ENCODE results near the gene ZCCHC8.

The ZCCHC8 gene

GRCh38 chr12:122518908-122519307, 18.2 kb upstream of the ZCCHC8 start:
- no CpG with 5 or more reads among the region's 1 CpG for WGBS
- Histone ChIP-seq H3K36me3 (ENCODE audit: control insufficient read depth in 1 of 2, insufficient read depth in 2 of 2, low read depth in 1 of 2, low read length in 2 of 2) (peaks cover 22 to 94% of the 10 kb centered on the region in 2 experiments), H2BK15ac (ENCODE audit: low read depth, poor library complexity, severe bottlenecking) (no peak overlapping the region), H3K79me1 (replicated peaks; ENCODE audit: low read length, poor library complexity, severe bottlenecking) (peaks cover 3% of the 10 kb centered on the region), H2BK5ac (ENCODE audit: low read depth, low read length, poor library complexity, severe bottlenecking) (no peak overlapping the region), H3K18ac (ENCODE audit: low read depth in 1 of 2, low read length in 2 of 2) (no peak overlapping the region), H3K27me3 (ENCODE audit: control insufficient read depth in 1 of 2, insufficient read depth in 1 of 2, low read length in 2 of 2) (no peaks in the 10 kb centered on the region), H2BK120ac (ENCODE audit: low read depth, low read length) (no peak overlapping the region), H4K91ac (ENCODE audit: low read length) (no peak overlapping the region), H3K27ac (ENCODE audit: low read length, poor library complexity, severe bottlenecking) (peak overlapping the region; percentile 28), H2AFZ (ENCODE audit: low read depth, low read length) (no peak overlapping the region), H4K8ac (ENCODE audit: low read length) (no peak overlapping the region), H3K9ac (ENCODE audit: low read length) (peak overlapping the region; percentile 41), H3K23ac (ENCODE audit: low read length in 2 of 2) (no peak overlapping the region), H3K9me3 (ENCODE audit: control insufficient read depth, low read length) (no peaks in the 10 kb centered on the region), H3K14ac (ENCODE audit: low read length in 2 of 2) (no peak overlapping the region), H3K4me1 (ENCODE audit: control insufficient read depth, insufficient read depth, low read depth, low read length) (peaks cover 6% of the 10 kb centered on the region), H2BK12ac (ENCODE audit: low read length in 2 of 2) (no peak overlapping the region), H3K4ac (ENCODE audit: low read depth in 1 of 2, low read length in 2 of 2) (no peak overlapping the region), H2AK5ac (ENCODE audit: low read length, severe bottlenecking) (no peak overlapping the region), H3K4me3 (ENCODE audit: insufficient read depth in 1 of 2, low read depth in 1 of 2, low read length in 2 of 2) (no peak overlapping the region), H3K4me2 (ENCODE audit: low read length, poor library complexity, severe bottlenecking) (no peak overlapping the region)
- DNase-seq = no peak

- Histone ChIP-seq H2BK15ac (ENCODE audit: low read depth, poor library complexity, severe bottlenecking) (no peak overlapping the region), H3K9me3 (ENCODE audit: control insufficient read depth, low read length) (no peaks in the 10 kb centered on the region), H3K27ac (ENCODE audit: low read length, poor library complexity, severe bottlenecking) (peak overlapping the region; percentile 27), H3K4me3 (ENCODE audit: insufficient read depth in 1 of 2, low read depth in 1 of 2, low read length in 2 of 2) (peak overlapping the region in 1 of 2 experiments; percentile 22), H2AK5ac (ENCODE audit: low read length, severe bottlenecking) (no peak overlapping the region), H4K91ac (ENCODE audit: low read length) (no peak overlapping the region), H3K4ac (ENCODE audit: low read depth in 1 of 2, low read length in 2 of 2) (no peak overlapping the region), H3K4me2 (ENCODE audit: low read length, poor library complexity, severe bottlenecking) (no peak overlapping the region), H2BK120ac (ENCODE audit: low read depth, low read length) (no peak overlapping the region), H3K23ac (ENCODE audit: low read length in 2 of 2) (no peak overlapping the region), H2BK12ac (ENCODE audit: low read length in 2 of 2) (no peak overlapping the region), H3K4me1 (ENCODE audit: control insufficient read depth, insufficient read depth, low read depth, low read length) (peaks cover 5% of the 10 kb centered on the region), H3K79me1 (replicated peaks; ENCODE audit: low read length, poor library complexity, severe bottlenecking) (peaks cover 3% of the 10 kb centered on the region), H2BK5ac (ENCODE audit: low read depth, low read length, poor library complexity, severe bottlenecking) (no peak overlapping the region), H3K9ac (ENCODE audit: low read length) (peak overlapping the region; percentile 43), H3K27me3 (ENCODE audit: control insufficient read depth in 1 of 2, insufficient read depth in 1 of 2, low read length in 2 of 2) (no peaks in the 10 kb centered on the region), H4K8ac (ENCODE audit: low read length) (no peak overlapping the region), H3K36me3 (ENCODE audit: control insufficient read depth in 1 of 2, insufficient read depth in 2 of 2, low read depth in 1 of 2, low read length in 2 of 2) (peaks cover 26 to 94% of the 10 kb centered on the region in 2 experiments), H2AFZ (ENCODE audit: low read depth, low read length) (no peak overlapping the region), H3K14ac (ENCODE audit: low read length in 2 of 2) (no peak overlapping the region), H3K18ac (ENCODE audit: low read depth in 1 of 2, low read length in 2 of 2) (no peak overlapping the region)
- peak; percentile 98 for DNase-seq
- WGBS = 2% methylated on average over 3 of the region's 5 CpGs
These were observed 17.1 kb upstream of the ZCCHC8 start for GRCh38 chr12:122517877-122518276.

GRCh38 chr12:122516544-122517361, 16.0 kb upstream of the ZCCHC8 start:
- no peak for DNase-seq
- Histone ChIP-seq H2BK5ac (ENCODE audit: low read depth, low read length, poor library complexity, severe bottlenecking) (no peak overlapping the region), H3K27me3 (ENCODE audit: control insufficient read depth in 1 of 2, insufficient read depth in 1 of 2, low read length in 2 of 2) (no peaks in the 10 kb centered on the region), H3K27ac (ENCODE audit: low read length, poor library complexity, severe bottlenecking) (peak overlapping the region; percentile 28), H3K9me3 (ENCODE audit: control insufficient read depth, low read length) (no peaks in the 10 kb centered on the region), H3K14ac (ENCODE audit: low read length in 2 of 2) (no peak overlapping the region), H3K4ac (ENCODE audit: low read depth in 1 of 2, low read length in 2 of 2) (no peak overlapping the region), H2BK15ac (ENCODE audit: low read depth, poor library complexity, severe bottlenecking) (no peak overlapping the region), H3K18ac (ENCODE audit: low read depth in 1 of 2, low read length in 2 of 2) (no peak overlapping the region), H3K36me3 (ENCODE audit: control insufficient read depth in 1 of 2, insufficient read depth in 2 of 2, low read depth in 1 of 2, low read length in 2 of 2) (peaks cover 33 to 96% of the 10 kb centered on the region in 2 experiments), H3K79me1 (replicated peaks; ENCODE audit: low read length, poor library complexity, severe bottlenecking) (peaks cover 3% of the 10 kb centered on the region), H4K91ac (ENCODE audit: low read length) (no peak overlapping the region), H2AFZ (ENCODE audit: low read depth, low read length) (no peak overlapping the region), H4K8ac (ENCODE audit: low read length) (no peak overlapping the region), H3K4me2 (ENCODE audit: low read length, poor library complexity, severe bottlenecking) (no peak overlapping the region), H3K9ac (ENCODE audit: low read length) (no peak overlapping the region), H3K4me3 (ENCODE audit: insufficient read depth in 1 of 2, low read depth in 1 of 2, low read length in 2 of 2) (no peak overlapping the region), H2BK120ac (ENCODE audit: low read depth, low read length) (no peak overlapping the region), H2BK12ac (ENCODE audit: low read length in 2 of 2) (no peak overlapping the region), H3K4me1 (ENCODE audit: control insufficient read depth, insufficient read depth, low read depth, low read length) (peaks cover 4% of the 10 kb centered on the region), H2AK5ac (ENCODE audit: low read length, severe bottlenecking) (no peak overlapping the region), H3K23ac (ENCODE audit: low read length in 2 of 2) (no peak overlapping the region)
- WGBS = 94% methylated on average over 10 of the region's 13 CpGs

- no peak overlapping the region for H2BK12ac ChIP-seq (ENCODE audit: low read length in 2 of 2)
- H2BK5ac ChIP-seq (ENCODE audit: low read depth, low read length, poor library complexity, severe bottlenecking) = no peak overlapping the region
- H2BK15ac ChIP-seq (ENCODE audit: low read depth, poor library complexity, severe bottlenecking) = no peak overlapping the region
- H3K9ac ChIP-seq (ENCODE audit: low read length) = no peak overlapping the region
- no peaks in the 10 kb centered on the region for H3K9me3 ChIP-seq (ENCODE audit: control insufficient read depth, low read length)
- H3K4me3 ChIP-seq (ENCODE audit: insufficient read depth in 1 of 2, low read depth in 1 of 2, low read length in 2 of 2) = no peak overlapping the region
- no peak overlapping the region for H3K14ac ChIP-seq (ENCODE audit: low read length in 2 of 2)
- H3K18ac ChIP-seq (ENCODE audit: low read depth in 1 of 2, low read length in 2 of 2) = no peak overlapping the region
- no peak overlapping the region for H2BK120ac ChIP-seq (ENCODE audit: low read depth, low read length)
- no peak overlapping the region for H3K4me2 ChIP-seq (ENCODE audit: low read length, poor library complexity, severe bottlenecking)
- no peak overlapping the region for H2AFZ ChIP-seq (ENCODE audit: low read depth, low read length)
- H3K36me3 ChIP-seq (ENCODE audit: control insufficient read depth in 1 of 2, insufficient read depth in 2 of 2, low read depth in 1 of 2, low read length in 2 of 2) = peaks cover 38 to 96% of the 10 kb centered on the region in 2 experiments
- peaks cover 1% of the 10 kb centered on the region for H3K79me1 ChIP-seq (replicated peaks; ENCODE audit: low read length, poor library complexity, severe bottlenecking)
- H3K4me1 ChIP-seq (ENCODE audit: control insufficient read depth, insufficient read depth, low read depth, low read length) = peaks cover 3% of the 10 kb centered on the region
- no peak overlapping the region for H4K8ac ChIP-seq (ENCODE audit: low read length)
- H3K27me3 ChIP-seq (ENCODE audit: control insufficient read depth in 1 of 2, insufficient read depth in 1 of 2, low read length in 2 of 2) = no peaks in the 10 kb centered on the region
- H3K27ac ChIP-seq (ENCODE audit: low read length, poor library complexity, severe bottlenecking) = no peak overlapping the region
- WGBS = 100% methylated on average over 1 of the region's 2 CpGs
- no peak for DNase-seq
- no peak overlapping the region for H3K23ac ChIP-seq (ENCODE audit: low read length in 2 of 2)
- no peak overlapping the region for H3K4ac ChIP-seq (ENCODE audit: low read depth in 1 of 2, low read length in 2 of 2)
- no peak overlapping the region for H4K91ac ChIP-seq (ENCODE audit: low read length)
- no peak overlapping the region for H2AK5ac ChIP-seq (ENCODE audit: low read length, severe bottlenecking)
These were observed 14.5 kb upstream of the ZCCHC8 start for GRCh38 chr12:122515275-122515674.
